Measurements from ENCODE around the gene ICAM3.

Gene ICAM3

GRCh38 chr19:10317857-10318462, 21.5 kb downstream of the ICAM3 start:
- no peak for DNase-seq

- no peak for DNase-seq
These were observed 22.2 kb downstream of the ICAM3 start for GRCh38 chr19:10317045-10317856.

GRCh38 chr19:10316229-10317044, 23.0 kb downstream of the ICAM3 start:
- DNase-seq, result no peak

GRCh38 chr19:10315335-10316214, 23.8 kb downstream of the ICAM3 start, which contains the start of gene FDX2:
Gene FDX2, minus strand, starts transcription at chr19:10316015. Its CDS starts 19 bp downstream, at chr19:10315996.
- peak; percentile 79 for DNase-seq

- DNase-seq, result no peak
These were observed 30.0 kb downstream of the ICAM3 start, which contains the start of gene ZGLP1 for GRCh38 chr19:10309423-10309822. Gene ZGLP1, minus strand, starts transcription at chr19:10309815.

- no peak for DNase-seq
These were observed 33.1 kb downstream of the ICAM3 start for GRCh38 chr19:10306327-10306726.

- DNase-seq, result no peak
These were observed 34.2 kb downstream of the ICAM3 start for GRCh38 chr19:10305139-10305806.

- no peak for DNase-seq
These were observed 39.6 kb downstream of the ICAM3 start for GRCh38 chr19:10299545-10300458.

GRCh38 chr19:10295847-10296591, 43.4 kb downstream of the ICAM3 start:
- DNase-seq, result no peak

GRCh38 chr19:10295305-10295846, 44.0 kb downstream of the ICAM3 start:
- peak; percentile 61 for DNase-seq

- DNase-seq, result no peak
These were observed 45.1 kb downstream of the ICAM3 start for GRCh38 chr19:10294368-10294697.

GRCh38 chr19:10293637-10294367, 45.6 kb downstream of the ICAM3 start:
- no peak for DNase-seq

- no peak for DNase-seq
These were observed 46.4 kb downstream of the ICAM3 start for GRCh38 chr19:10292789-10293636.

- DNase-seq, result no peak
These were observed 47.1 kb downstream of the ICAM3 start for GRCh38 chr19:10292206-10292788.

GRCh38 chr19:10291554-10292205, 47.7 kb downstream of the ICAM3 start:
- DNase-seq, result no peak

- DNase-seq, result no peak
These were observed 48.4 kb downstream of the ICAM3 start for GRCh38 chr19:10290876-10291553.
